Astrocyte of the cerebellum (primary cell): ENCODE measurements around the gene SLC35F1.

ENCODE experiments used
- DNase-seq: peaks from one replicate; pipeline ENCODE4 v3.0.0-alpha.2; 2011; ENCODE audit warnings: low read depth
- H3K4me3 ChIP-seq: 2 replicates; pipeline ENCODE4 v1.5.1; 2011; ENCODE audit warnings: mild to moderate bottlenecking, low read depth, low read length, moderate library complexity
- CTCF ChIP-seq: IDR thresholded peaks from 2 replicates; pipeline ENCODE4 v1.5.1; 2012; ENCODE audit warnings: low read length, low read depth, moderate library complexity, mild to moderate bottlenecking; ENCODE audit errors: missing control alignments
- in situ Hi-C: cut with HindIII; loops from 2 replicates; pipeline ENCODE4 v1.10.0; 2017; ENCODE audit warnings: low sequenced_read_pairs

The SLC35F1 gene

GRCh38 chr6:118295336-118295735 is 388.3 kb downstream of the SLC35F1 start:
- TF ChIP-seq CTCF, result no peak
- DNase-seq, result no peak
- in situ Hi-C loops, result loop anchor here (25.0 kb wide), 1 partner anchor 467 kb away; no protein-coding TSS in a partner anchor
- no peak overlapping the region for H3K4me3 ChIP-seq

GRCh38 chr6:118296129-118296901 is 389.3 kb downstream of the SLC35F1 start:
- in situ Hi-C loops, result loop anchor here (25.0 kb wide), 1 partner anchor 466 kb away; no protein-coding TSS in a partner anchor
- TF ChIP-seq CTCF, result no peak
- DNase-seq, result no peak
- H3K4me3 ChIP-seq, result no peak overlapping the region

- in situ Hi-C loops, result loop anchor here (25.0 kb wide), 1 partner anchor 464 kb away; no protein-coding TSS in a partner anchor
- H3K4me3 ChIP-seq, result no peak overlapping the region
- TF ChIP-seq CTCF, result no peak
- DNase-seq, result no peak
Measured at GRCh38 chr6:118297821-118298220, 390.8 kb downstream of the SLC35F1 start.

GRCh38 chr6:118298476-118299427 is 391.7 kb downstream of the SLC35F1 start:
- TF ChIP-seq CTCF, result no peak
- in situ Hi-C loops, result loop anchor here (25.0 kb wide), 1 partner anchor 464 kb away; no protein-coding TSS in a partner anchor
- DNase-seq, result no peak
- H3K4me3 ChIP-seq, result no peak overlapping the region

GRCh38 chr6:118299457-118299856 is 392.4 kb downstream of the SLC35F1 start:
- in situ Hi-C loops, result loop anchor here (25.0 kb wide), 1 partner anchor 463 kb away; no protein-coding TSS in a partner anchor
- DNase-seq, result no peak
- no peak overlapping the region for H3K4me3 ChIP-seq
- TF ChIP-seq CTCF, result no peak

GRCh38 chr6:118304321-118304720 is 397.3 kb downstream of the SLC35F1 start:
- in situ Hi-C loops, result no loop called here
- H3K4me3 ChIP-seq, result no peak overlapping the region
- TF ChIP-seq CTCF, result no peak
- no peak for DNase-seq
